Lower leg skin (tissue), 3 donors: ENCODE results near the gene ZBTB16.

Experiments used
- CTCF ChIP-seq, 3 donors: fragments of 450-650 bp; IDR thresholded peaks; one replicate each; pipeline ENCODE4 v1.5.1; 2016; ENCODE audit warnings: antibody characterized with exemption in 3 of 3, mild to moderate bottlenecking in 3 of 3, moderate library complexity in 2 of 3
- POLR2A ChIP-seq, 2 donors: fragments of 450-650 bp; IDR thresholded peaks; one replicate each; pipeline ENCODE4 v1.6.1; 2016 to 2017; ENCODE audit warnings: antibody characterized with exemption in 2 of 2, mild to moderate bottlenecking in 1 of 2, moderate library complexity in 1 of 2

GRCh38 chr11:114074546-114075343 lies 15.2 kb downstream of the ZBTB16 start:
- no peak for TF ChIP-seq CTCF (IDR thresholded peaks at IDR 0.05)
- no peak for TF ChIP-seq POLR2A (IDR thresholded peaks at IDR 0.05)
